Measurements from ENCODE around the gene MICALL1. TPM values are rescaled to one million over a fixed set of nuclear protein-coding genes. Genes with fewer than 3 reads are reported as not detected.

The MICALL1 gene
- total RNA-seq, 6 experiments from 2014 or later, result 37.7 to 46.5 (median 40.5) TPM

- H3K4me1 Mint-ChIP-seq (ENCODE audit: low read depth), result peaks cover 24% of the 10 kb centered on the region
- H3K27ac Mint-ChIP-seq, result no peak overlapping the region
- peaks cover 46% of the 10 kb centered on the region for H3K36me3 Mint-ChIP-seq (ENCODE audit: low read depth)
- DNase-seq, result no peak
- H3K9me3 Mint-ChIP-seq, result no peaks in the 10 kb centered on the region
- no peak overlapping the region; the same call in 1 of the 2 replicates for H3K4me3 Mint-ChIP-seq
- H3K27me3 Mint-ChIP-seq (ENCODE audit: insufficient read depth), result peaks cover 5% of the 10 kb centered on the region; the same call in 1 of the 2 replicates
- no peak for TF ChIP-seq CTCF (IDR thresholded peaks at IDR 0.05)
Observed at GRCh38 chr22:37957232-37957631, 51.1 kb downstream of the MICALL1 start.

GRCh38 chr22:37959231-37959825 is 53.2 kb downstream of the MICALL1 start:
- H3K27ac Mint-ChIP-seq, result no peak overlapping the region; the same call in 1 of the 2 replicates
- no peak for DNase-seq
- H3K9me3 Mint-ChIP-seq, result no peaks in the 10 kb centered on the region
- no peak for TF ChIP-seq CTCF (IDR thresholded peaks at IDR 0.05)
- H3K4me1 Mint-ChIP-seq (ENCODE audit: low read depth), result peaks cover 9% of the 10 kb centered on the region
- no peak overlapping the region for H3K4me3 Mint-ChIP-seq
- peaks cover 38% of the 10 kb centered on the region for H3K36me3 Mint-ChIP-seq (ENCODE audit: low read depth)
- peaks cover 3% of the 10 kb centered on the region; the same call in 1 of the 2 replicates for H3K27me3 Mint-ChIP-seq (ENCODE audit: insufficient read depth)

GRCh38 chr22:37961062-37961461 is 55.0 kb downstream of the MICALL1 start:
- no peak for TF ChIP-seq CTCF (IDR thresholded peaks at IDR 0.05)
- Mint-ChIP-seq H3K9me3 (no peaks in the 10 kb centered on the region), H3K27ac (no peak overlapping the region), H3K27me3 (ENCODE audit: insufficient read depth) (peaks cover 3% of the 10 kb centered on the region; the same call in 1 of the 2 replicates), H3K36me3 (ENCODE audit: low read depth) (peaks cover 41% of the 10 kb centered on the region), H3K4me3 (no peak overlapping the region), H3K4me1 (ENCODE audit: low read depth) (peaks cover 12% of the 10 kb centered on the region)
- DNase-seq, result no peak

GRCh38 chr22:37965940-37966664 is 60.0 kb downstream of the MICALL1 start:
- H3K36me3 Mint-ChIP-seq (ENCODE audit: low read depth), result peaks cover 31% of the 10 kb centered on the region
- no peak overlapping the region; the same call in 1 of the 2 replicates for H3K4me3 Mint-ChIP-seq
- H3K27me3 Mint-ChIP-seq (ENCODE audit: insufficient read depth), result no peaks in the 10 kb centered on the region
- DNase-seq, result no peak
- peaks cover 19% of the 10 kb centered on the region for H3K4me1 Mint-ChIP-seq (ENCODE audit: low read depth)
- TF ChIP-seq CTCF (IDR thresholded peaks at IDR 0.05), result no peak
- H3K27ac Mint-ChIP-seq, result peak overlapping the region; percentile 14; the same call in 1 of the 2 replicates
- H3K9me3 Mint-ChIP-seq, result no peaks in the 10 kb centered on the region

- Mint-ChIP-seq H3K9me3 (no peaks in the 10 kb centered on the region), H3K36me3 (ENCODE audit: low read depth) (peaks cover 23% of the 10 kb centered on the region), H3K27ac (no peak overlapping the region; the same call in 1 of the 2 replicates), H3K4me3 (no peak overlapping the region), H3K4me1 (ENCODE audit: low read depth) (peaks cover 19% of the 10 kb centered on the region), H3K27me3 (ENCODE audit: insufficient read depth) (no peaks in the 10 kb centered on the region)
- no peak for DNase-seq
- TF ChIP-seq CTCF (IDR thresholded peaks at IDR 0.05), result no peak
Observed at GRCh38 chr22:37967147-37967546, 61.0 kb downstream of the MICALL1 start.

Data from HFFc6 (cell line).